Right lung (tissue), 5 donors: ENCODE results near the gene TECR. TPM values are rescaled to one million over a fixed set of nuclear protein-coding genes. Genes with fewer than 3 reads are reported as not detected.
"Not testable (repeated sequence)": the region's sequence is repeated elsewhere in the genome, so short reads cannot be mapped to it uniquely, and the experiment has no call there.

ENCODE experiments used
- DNase-seq, 2 donors: peaks; one replicate each; pipeline ENCODE4 v3.0.0-alpha.2; 2013
- polyA plus RNA-seq, 5 donors: library from polyadenylated mRNA; unstranded; fragments of 120-200 nt; gene quantifications; one replicate each; pipeline versions ENCODE4 v1.2.1 to v1.2.3, GENCODE V29; 2013; ENCODE audit warnings: inconsistent platforms in 1 of 5, low replicate concordance in 1 of 5; ENCODE audit not compliant: insufficient read length in 5 of 5, insufficient read depth in 1 of 5

TECR gene
- polyA plus RNA-seq, 5 donors: 61.8 to 119 (median 84.8) TPM

- no peak for DNase-seq
Measured at GRCh38 chr19:14559916-14560775, 30.8 kb downstream of the TECR start.

- no peak for DNase-seq
Measured at GRCh38 chr19:14560776-14561108, 31.3 kb downstream of the TECR start.

DNA sequence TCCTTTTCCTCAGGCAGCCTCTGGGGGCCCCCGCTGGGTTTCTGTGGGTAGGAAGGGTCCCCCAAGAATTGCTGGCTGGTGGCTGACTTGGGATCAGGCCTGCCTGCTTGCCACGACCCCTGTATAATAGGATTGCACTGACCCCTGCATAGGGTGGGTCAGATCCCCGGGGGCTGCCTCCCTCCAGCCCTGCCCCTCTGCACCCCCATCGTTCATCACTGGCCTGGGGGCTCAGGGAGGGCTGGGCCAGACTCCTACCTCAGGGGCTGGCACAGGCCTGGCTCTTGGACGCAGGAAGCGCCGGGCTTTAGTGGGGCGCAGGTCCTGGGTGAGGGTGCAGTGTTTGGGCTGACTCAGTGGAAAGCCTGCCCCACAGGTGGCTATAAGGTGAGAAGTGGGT is 31.9 kb downstream of the TECR start:
- no peak for DNase-seq

- no peak for DNase-seq
Measured at GRCh38 chr19:14561847-14562351, 32.5 kb downstream of the TECR start.

GRCh38 chr19:14562660-14563589 is 33.5 kb downstream of the TECR start:
- no peak for DNase-seq

DNA sequence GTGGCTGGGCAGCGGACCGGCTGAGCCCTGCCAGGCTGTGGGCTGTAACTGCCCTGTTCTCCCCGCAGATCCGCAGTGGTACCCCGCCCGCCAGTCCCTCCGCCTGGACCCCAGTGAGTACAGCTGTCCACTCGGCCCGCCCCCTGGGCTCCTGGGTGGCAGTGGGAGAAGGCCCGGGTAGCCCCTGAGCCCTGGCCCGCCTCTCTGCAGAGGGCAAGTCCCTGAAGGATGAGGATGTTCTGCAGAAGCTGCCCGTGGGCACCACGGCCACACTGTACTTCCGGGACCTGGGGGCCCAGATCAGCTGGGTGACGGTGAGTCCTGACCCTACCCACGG is 34.2 kb downstream of the TECR start:
- DNase-seq: no peak

DNA sequence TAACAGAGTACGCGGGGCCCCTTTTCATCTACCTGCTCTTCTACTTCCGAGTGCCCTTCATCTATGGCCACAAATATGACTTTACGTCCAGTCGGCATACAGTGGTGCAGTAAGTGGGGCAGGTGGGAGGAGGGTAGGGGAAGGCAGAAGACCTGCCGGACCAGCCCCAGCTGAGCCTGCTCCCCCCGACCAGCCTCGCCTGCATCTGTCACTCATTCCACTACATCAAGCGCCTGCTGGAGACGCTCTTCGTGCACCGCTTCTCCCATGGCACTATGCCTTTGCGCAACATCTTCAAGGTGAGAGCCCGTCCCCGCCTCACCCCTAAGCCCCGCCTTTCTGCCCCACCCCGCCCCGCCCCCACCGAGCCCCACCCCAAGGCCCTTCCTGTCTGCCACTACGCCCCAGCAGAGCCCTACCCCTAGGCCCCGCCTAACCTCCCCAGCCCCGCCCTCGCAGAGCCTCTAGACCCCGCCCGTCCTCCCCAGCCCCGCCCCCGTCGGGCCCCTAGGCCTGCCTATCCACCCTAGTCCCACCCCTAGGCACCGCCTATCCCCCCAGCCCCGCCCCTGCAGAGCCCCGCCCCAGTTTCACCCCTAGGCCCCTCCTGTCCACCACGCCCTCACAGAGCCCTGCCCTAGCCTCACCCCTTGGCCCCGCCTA is 34.7 kb downstream of the TECR start:
- no peak for DNase-seq

DNA sequence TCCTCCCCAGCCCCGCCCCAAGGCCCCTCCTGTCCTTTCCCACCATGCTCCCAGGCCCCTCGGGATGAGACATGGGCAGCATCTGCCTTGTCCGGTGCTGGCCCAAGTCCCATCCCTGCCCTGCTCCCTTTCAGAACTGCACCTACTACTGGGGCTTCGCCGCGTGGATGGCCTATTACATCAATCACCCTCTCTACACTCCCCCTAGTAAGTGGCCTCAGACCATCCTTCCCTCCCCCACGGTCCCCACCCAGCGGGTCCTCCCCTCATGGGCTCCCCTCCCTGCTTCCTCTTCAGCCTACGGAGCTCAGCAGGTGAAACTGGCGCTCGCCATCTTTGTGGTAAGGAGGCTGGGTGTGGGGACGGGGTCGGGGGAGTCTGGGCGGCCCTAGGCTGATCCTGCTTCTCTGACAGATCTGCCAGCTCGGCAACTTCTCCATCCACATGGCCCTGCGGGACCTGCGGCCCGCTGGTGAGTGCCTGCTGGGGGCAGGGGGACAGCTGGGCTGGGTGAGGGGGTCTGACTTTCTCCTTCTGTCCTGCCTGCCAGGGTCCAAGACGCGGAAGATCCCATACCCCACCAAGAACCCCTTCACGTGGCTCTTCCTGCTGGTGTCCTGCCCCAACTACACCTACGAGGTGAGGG is 35.4 kb downstream of the TECR start:
- DNase-seq: not testable (repeated sequence)

- DNase-seq: no peak
Measured at GRCh38 chr19:14565298-14565679, 35.9 kb downstream of the TECR start.

DNA sequence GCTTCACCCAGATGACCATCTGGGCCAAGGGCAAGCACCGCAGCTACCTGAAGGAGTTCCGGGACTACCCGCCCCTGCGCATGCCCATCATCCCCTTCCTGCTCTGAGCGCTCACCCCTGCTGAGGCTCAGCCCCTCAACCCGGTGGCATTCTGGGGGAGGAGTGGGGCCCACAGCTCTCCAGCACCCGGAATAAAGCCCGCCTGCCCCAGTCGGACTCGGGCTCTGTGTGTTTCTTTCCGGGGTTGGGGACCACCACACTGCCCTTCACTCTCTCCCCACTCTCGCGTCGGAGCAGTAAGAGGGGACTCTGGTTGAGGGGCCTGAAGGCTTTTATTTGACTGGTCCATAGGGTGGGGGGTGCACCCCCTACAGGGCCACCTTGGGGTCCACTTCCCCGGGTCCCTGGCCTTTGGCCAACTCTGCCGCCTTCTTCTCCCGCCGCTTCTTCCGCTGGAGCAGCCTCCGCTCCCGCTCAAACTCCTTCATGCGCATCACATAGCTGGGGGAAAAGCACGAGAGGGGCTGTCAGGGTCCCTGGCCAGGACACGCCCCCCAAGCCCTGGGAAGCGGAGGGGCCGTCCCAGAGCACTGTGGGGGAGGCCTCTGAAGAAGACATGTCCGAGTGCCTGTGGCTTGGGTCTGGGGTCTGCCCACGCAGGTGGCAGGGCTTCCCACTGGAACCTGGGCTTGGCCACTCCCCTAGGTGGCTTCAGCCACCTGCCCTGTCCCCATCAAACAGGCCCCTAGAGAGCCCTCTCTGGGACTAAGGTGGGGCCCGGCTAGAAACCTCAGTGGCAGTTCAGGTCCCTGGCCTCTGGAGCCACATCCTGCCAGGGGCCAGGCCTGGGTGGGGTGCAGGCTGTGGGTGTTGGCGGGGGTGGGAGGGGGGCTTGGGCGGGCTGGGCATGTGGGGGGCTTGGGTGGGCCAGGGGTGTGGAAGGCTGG is 36.6 kb downstream of the TECR start:
- DNase-seq: no peak

DNA sequence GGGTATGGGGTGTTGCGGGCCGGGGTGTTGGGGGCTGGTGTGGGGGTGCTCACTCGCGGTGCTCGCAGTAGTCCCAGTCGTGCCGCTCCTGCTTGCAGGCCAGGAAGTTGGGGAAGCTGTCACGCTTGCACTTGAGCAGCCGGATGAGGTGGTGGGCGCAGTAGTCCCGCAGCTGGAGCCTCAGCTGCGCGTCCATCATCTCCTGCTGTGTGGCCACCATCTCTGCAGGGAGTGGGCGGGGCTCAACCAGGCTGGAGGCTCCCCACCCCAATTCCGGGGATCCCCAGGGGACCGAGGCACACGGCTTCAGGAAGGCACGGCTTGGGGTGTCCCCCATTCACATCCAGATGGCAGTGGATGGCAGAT is 37.3 kb downstream of the TECR start:
- no peak for DNase-seq

DNA sequence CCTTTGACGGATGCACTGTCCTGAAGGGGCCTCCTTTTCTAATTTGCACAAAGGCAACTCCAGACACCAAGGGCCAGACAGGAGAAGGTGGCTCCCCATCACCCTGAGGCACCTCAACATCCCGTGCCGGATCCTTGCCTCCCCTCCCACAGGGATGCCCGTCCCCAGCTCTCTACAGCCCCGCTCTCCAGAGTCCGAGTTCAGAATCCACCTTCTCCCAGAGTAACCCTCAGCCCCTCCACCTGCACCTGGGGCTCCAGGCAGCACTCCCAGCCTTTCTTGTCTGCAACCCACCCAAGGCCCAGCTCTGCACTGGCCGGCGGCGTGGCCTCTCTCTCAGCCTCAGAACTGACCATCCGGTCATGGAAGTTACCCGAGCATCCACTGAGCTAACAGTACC is 37.7 kb downstream of the TECR start:
- DNase-seq: no peak

- no peak for DNase-seq
Measured at GRCh38 chr19:14570864-14571527, 41.6 kb downstream of the TECR start.

DNA sequence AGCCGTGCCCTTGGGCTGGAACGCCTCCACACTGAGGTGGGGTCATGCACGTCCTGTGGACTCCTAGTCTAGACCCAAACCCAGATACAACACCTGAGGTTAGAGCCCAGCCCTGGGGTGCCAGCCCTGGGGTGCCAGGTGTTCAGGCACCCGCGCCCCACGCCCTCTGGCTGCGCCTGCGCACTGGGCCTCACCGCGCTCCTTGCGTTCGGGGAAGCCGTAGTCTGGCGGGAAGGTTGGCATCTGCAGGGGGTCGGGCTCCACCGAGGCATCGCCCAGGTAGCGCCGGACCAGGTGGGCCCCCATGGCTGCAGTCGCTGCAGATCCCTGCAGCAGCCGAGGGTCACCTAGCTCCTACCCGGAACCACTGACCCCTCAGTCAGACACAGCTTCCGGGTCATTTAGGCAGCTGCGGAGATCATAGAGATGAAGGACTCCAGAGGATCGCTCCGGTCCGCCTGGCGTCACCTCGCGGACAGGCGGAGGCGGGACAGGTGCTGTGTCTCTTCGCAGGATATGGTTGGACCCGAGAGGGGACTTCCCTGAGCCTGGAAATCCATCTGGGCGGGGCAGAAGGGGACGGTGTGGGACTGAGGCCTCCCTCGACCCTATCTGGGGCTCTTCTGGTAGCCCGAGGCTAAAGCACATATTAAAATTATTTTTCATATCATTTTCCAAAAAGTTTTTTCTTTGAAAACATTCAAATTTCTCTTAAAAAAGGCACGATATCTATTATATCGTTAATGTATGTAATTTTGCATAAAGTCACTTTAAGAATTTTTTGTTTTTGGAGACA is 42.5 kb downstream of the TECR start, which contains the start of gene NDUFB7:
Gene NDUFB7, minus strand, starts transcription at position 372 of the 796 bp plus-strand sequence. Its CDS starts 66 bp downstream, at position 306.
- DNase-seq: peak; percentile 84 to 87

DNA sequence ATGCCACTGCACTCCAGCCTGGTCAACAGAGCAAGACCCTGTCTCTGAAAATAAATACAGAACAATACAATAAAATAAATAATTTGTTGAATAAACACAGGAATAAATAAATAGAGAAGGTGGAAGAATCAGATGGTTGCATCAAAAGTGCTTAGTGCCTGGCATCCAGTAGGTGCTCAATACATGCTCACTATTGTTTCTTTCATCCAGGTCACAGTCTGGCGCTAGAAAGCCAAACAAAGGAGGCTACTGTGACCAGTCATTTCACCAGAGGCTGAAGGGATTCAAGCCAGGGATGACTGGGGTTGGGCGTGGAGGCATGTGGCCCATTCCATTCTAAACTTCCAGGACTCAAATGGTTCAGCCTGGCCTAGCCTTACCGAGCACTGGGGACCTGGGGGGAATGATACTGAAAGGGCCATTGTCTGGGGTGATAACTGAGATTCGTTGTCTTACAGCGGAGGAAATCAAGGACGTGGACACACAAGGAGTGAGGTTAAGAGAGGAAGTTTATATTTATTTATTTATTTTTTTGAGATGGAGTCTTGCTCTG is 46.1 kb downstream of the TECR start:
- DNase-seq: no peak

- no peak for DNase-seq
Measured at GRCh38 chr19:14576363-14576762, 47.0 kb downstream of the TECR start.

- no peak for DNase-seq
Measured at GRCh38 chr19:14577264-14577663, 47.9 kb downstream of the TECR start.

GRCh38 chr19:14577885-14578427 is 48.6 kb downstream of the TECR start:
- no peak for DNase-seq
